SK-N-SH (cell line): ENCODE results near the gene CCNY. TPM values are rescaled to one million over a fixed set of nuclear protein-coding genes. Genes with fewer than 3 reads are reported as not detected.

ENCODE experiments used
- CTCF ChIA-PET: fragments of 300-600, 350-600 bp; formaldehyde crosslinking; extraction: SDS; loops from one replicate; lab custom pipeline; 2021; lab: Yijun Ruan, JAX
- POLR2A ChIA-PET: fragments of 350-600 bp; sonication (Branson Sonifier 250); formaldehyde crosslinking; extraction: SDS; loops from one replicate; lab custom pipeline; 2020; ENCODE audit warnings: antibody characterized with exemption, inconsistent platforms; lab: Yijun Ruan, JAX
- DNase-seq: peaks from one replicate; pipeline ENCODE4 v3.0.0; 2012
- H2AFZ ChIP-seq: fragments of 200-600 bp; sonication (generic); 2 replicates; pipeline ENCODE4 v1.8.1; 2016; ENCODE audit warnings: antibody characterized with exemption, mild to moderate bottlenecking, low read depth
- H3F3A ChIP-seq: fragments of 200-600 bp; sonication (generic); replicated peaks from 2 replicates; pipeline ENCODE3; 2016; ENCODE audit warnings: antibody characterized with exemption, mild to moderate bottlenecking; ENCODE audit not compliant: insufficient read depth
- H3K27ac ChIP-seq, 2 experiments: fragments of 200-500 bp in 1 of 2; fragments of 200-600 bp in 1 of 2; sonication (Bioruptor generic) in 1 of 2; sonication (generic), shearing (Covaris generic) in 1 of 2; 2 replicates each; pipeline versions ENCODE4 v1.5.1 to v1.6.1; 2014 to 2016; ENCODE audit warnings: low read depth in 2 of 2, inconsistent platforms in 1 of 2, low read length in 1 of 2, mild to moderate bottlenecking in 1 of 2, mixed read lengths in 1 of 2
- H3K27me3 ChIP-seq: fragments of 200-600 bp; sonication (generic), shearing (Covaris generic); 2 replicates; pipeline ENCODE4 v1.6.1; 2016; ENCODE audit warnings: mixed run types; ENCODE audit not compliant: insufficient read depth
- H3K36me3 ChIP-seq, 2 experiments: fragments of 200-500 bp in 1 of 2; fragments of 200-600 bp in 1 of 2; sonication (Bioruptor generic) in 1 of 2; sonication (generic) in 1 of 2; replicated peaks in 1 of 2; 2 replicates each; pipeline versions ENCODE3 to v1.5.1; 2014 to 2016; ENCODE audit warnings: low read length in 1 of 2, mild to moderate bottlenecking in 1 of 2; ENCODE audit not compliant: insufficient read depth in 2 of 2, control insufficient read depth in 1 of 2
- H3K4me1 ChIP-seq, 2 experiments: fragments of 200-500 bp in 1 of 2; fragments of 200-600 bp in 1 of 2; sonication (Bioruptor generic) in 1 of 2; sonication (generic), shearing (Covaris generic) in 1 of 2; 2 replicates each; pipeline versions ENCODE4 v1.5.1 to v1.6.1; 2014 to 2016; ENCODE audit warnings: low read depth in 1 of 2, low read length in 1 of 2, mixed run types in 1 of 2; ENCODE audit not compliant: insufficient read depth in 2 of 2, control insufficient read depth in 1 of 2
- H3K4me2 ChIP-seq: fragments of 200-600 bp; sonication (generic), shearing (Covaris generic); 2 replicates; pipeline ENCODE4 v1.6.1; 2017; ENCODE audit warnings: mixed run types
- H3K4me3 ChIP-seq, 2 experiments: fragments of 200-500 bp in 1 of 2; fragments of 200-600 bp in 1 of 2; sonication (Bioruptor generic) in 1 of 2; sonication (generic), shearing (Covaris generic) in 1 of 2; 2 replicates each; pipeline versions ENCODE4 v1.5.1 to v1.8.1; 2014 to 2016; ENCODE audit warnings: low read depth in 2 of 2, inconsistent platforms in 1 of 2, low read length in 1 of 2, mild to moderate bottlenecking in 1 of 2, mixed read lengths in 1 of 2, moderate library complexity in 1 of 2
- H3K79me2 ChIP-seq: fragments of 200-600 bp; sonication (generic); 2 replicates; pipeline ENCODE4 v1.8.1; 2017; ENCODE audit warnings: mild to moderate bottlenecking; ENCODE audit not compliant: insufficient read depth
- H3K9ac ChIP-seq: fragments of 200-600 bp; sonication (generic); 2 replicates; pipeline ENCODE4 v1.6.1; 2017; ENCODE audit warnings: mixed run types
- H3K9me2 ChIP-seq: fragments of 200-600 bp; sonication (generic); 2 replicates; pipeline ENCODE4 v1.6.1; 2017; ENCODE audit warnings: mixed run types
- H3K9me3 ChIP-seq: fragments of 200-600 bp; sonication (generic); 2 replicates; pipeline ENCODE4 v1.6.1; 2017; ENCODE audit warnings: mixed run types, mild to moderate bottlenecking, moderate library complexity
- H4K20me1 ChIP-seq: fragments of 200-600 bp; sonication (generic); 2 replicates; pipeline ENCODE4 v1.6.1; 2017; ENCODE audit warnings: mild to moderate bottlenecking, mixed run types; ENCODE audit not compliant: insufficient read depth
- CHD2 ChIP-seq: fragments of 150-350 bp; IDR thresholded peaks from 2 replicates; pipeline ENCODE4 v1.6.1; 2018; ENCODE audit warnings: low read length; ENCODE audit not compliant: partially characterized antibody
- ELF1 ChIP-seq: IDR thresholded peaks from 2 replicates; pipeline ENCODE4 v1.4.0; 2012
- FOSL2 ChIP-seq: IDR thresholded peaks from 2 replicates; pipeline ENCODE4 v1.4.0; 2012; ENCODE audit warnings: low read depth, mild to moderate bottlenecking, moderate library complexity, borderline replicate concordance
- FOXJ3 ChIP-seq: sonication (generic); formaldehyde crosslinking; IDR thresholded peaks from 2 replicates; pipeline ENCODE4 v1.5.1; 2020; ENCODE audit warnings: mild to moderate bottlenecking, missing genetic modification reagents
- FOXM1 ChIP-seq: IDR thresholded peaks from 2 replicates; pipeline ENCODE4 v1.4.0; 2012; ENCODE audit warnings: low read depth, mild to moderate bottlenecking
- GABPA ChIP-seq: IDR thresholded peaks from 2 replicates; pipeline ENCODE4 v1.4.0; 2012; ENCODE audit warnings: low read depth, mild to moderate bottlenecking
- MXI1 ChIP-seq: IDR thresholded peaks from 2 replicates; pipeline ENCODE4 v1.6.1; 2012; ENCODE audit warnings: mild to moderate bottlenecking, low read depth, low read length, improper control_type of control experiment
- NFIC ChIP-seq: IDR thresholded peaks from 2 replicates; pipeline ENCODE4 v1.4.0; 2012; ENCODE audit warnings: borderline replicate concordance
- RAD21 ChIP-seq: IDR thresholded peaks from 2 replicates; pipeline ENCODE4 v1.6.1; 2012; ENCODE audit warnings: mild to moderate bottlenecking, low read length
- SMC3 ChIP-seq: IDR thresholded peaks from 2 replicates; pipeline ENCODE4 v1.6.1; 2012; ENCODE audit warnings: low read depth, low read length, improper control_type of control experiment
- TAF1 ChIP-seq: IDR thresholded peaks from 2 replicates; pipeline ENCODE4 v1.6.1; 2012; ENCODE audit warnings: low read depth, mild to moderate bottlenecking, low read length, moderate library complexity, borderline replicate concordance
- TCF12 ChIP-seq: IDR thresholded peaks from 2 replicates; pipeline ENCODE4 v1.4.0; 2012
- TEAD4 ChIP-seq: IDR thresholded peaks from 2 replicates; pipeline ENCODE4 v1.4.0; 2012; ENCODE audit warnings: mild to moderate bottlenecking, borderline replicate concordance; ENCODE audit not compliant: insufficient read depth
- WGBS: methylation state at CpG from one replicate; pipeline ENCODE4 v1.1.6; 2017; ENCODE audit warnings: low lambda C conversion rate; 5-methylcytosine and 5-hydroxymethylcytosine counted together
- polyA plus RNA-seq, 3 experiments: library from polyadenylated mRNA; depleted of rRNA; stranded (reverse); fragments of >200 nt; gene quantifications; 2 replicates each; pipeline ENCODE4 v1.2.3, GENCODE V29; 2012
- TF ChIP-seq, protein P1 (sequence below): fragments of 150-350 bp; IDR thresholded peaks from 2 replicates; pipeline ENCODE4 v1.6.1; 2016; ENCODE audit warnings: mild to moderate bottlenecking, low read depth, low read length
- TF ChIP-seq, protein P2 (sequence below): fragments of 150-350 bp; IDR thresholded peaks from 2 replicates; pipeline ENCODE4 v1.6.1; 2017; ENCODE audit warnings: antibody characterized with exemption, low read length, low read depth, borderline replicate concordance
- TF ChIP-seq, protein P3 (sequence below): IDR thresholded peaks from 2 replicates; pipeline ENCODE4 v1.4.0; 2012; ENCODE audit warnings: low read depth
- TF ChIP-seq, protein P4 (sequence below): IDR thresholded peaks from 2 replicates; pipeline ENCODE4 v1.4.0; 2012; ENCODE audit warnings: low read depth, borderline replicate concordance
- TF ChIP-seq, protein P5 (sequence below): IDR thresholded peaks from 2 replicates; pipeline ENCODE4 v1.4.0; 2012; ENCODE audit warnings: low read depth, borderline replicate concordance
- TF ChIP-seq, protein P6 (sequence below): IDR thresholded peaks from 2 replicates; pipeline ENCODE4; 2012
- TF ChIP-seq, protein P7 (sequence below): fragments of 200-600 bp; sonication (generic); IDR thresholded peaks from 2 replicates; pipeline ENCODE4 v1.6.1; 2017; ENCODE audit warnings: antibody characterized with exemption, mild to moderate bottlenecking, moderate library complexity
- TF ChIP-seq, protein P8 (sequence below): IDR thresholded peaks from 2 replicates; pipeline ENCODE4 v1.6.1; 2012; ENCODE audit warnings: mild to moderate bottlenecking, low read depth, low read length, moderate library complexity

Gene CCNY
- polyA plus RNA-seq, 1 of the 3 experiments (the other 2 are of a cell fraction) = 29.4 TPM

DNA sequence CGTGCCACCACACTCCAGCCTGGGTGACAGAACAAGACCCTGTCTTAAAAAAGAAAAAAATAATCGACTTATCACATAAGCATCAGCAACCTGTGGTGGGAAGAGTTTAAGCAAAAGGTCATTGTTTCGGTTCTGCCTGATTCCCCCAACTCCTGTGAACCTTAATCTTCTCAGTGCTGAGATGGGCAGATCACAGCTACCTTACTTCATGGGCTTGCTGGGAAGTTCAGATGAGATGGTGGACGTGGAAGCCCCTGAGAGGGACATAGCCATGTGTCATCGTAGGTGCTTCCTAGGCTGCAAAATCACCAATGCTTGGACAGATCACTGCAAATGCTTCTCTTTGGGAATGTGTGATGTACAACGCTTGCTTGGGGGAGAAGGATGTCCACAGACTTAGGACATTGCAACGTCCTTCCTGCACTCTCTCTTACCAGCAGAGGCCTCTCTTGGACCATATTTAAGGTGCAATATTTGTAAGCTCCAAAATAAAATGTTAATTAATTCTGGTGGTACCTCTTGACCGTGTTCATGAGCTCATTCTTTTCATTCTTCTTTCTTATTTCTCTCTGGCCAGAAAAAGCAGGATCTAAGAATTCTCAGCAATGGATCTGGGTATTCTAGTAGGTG is 277.4 kb downstream of the CCNY start:
- H3K79me2 ChIP-seq = no peaks in the 10 kb centered on the region
- H2AFZ ChIP-seq = no peak overlapping the region
- H3K36me3 ChIP-seq = no peaks in the 10 kb centered on the region
- WGBS = 19% methylated on average over 8 of the region's 8 CpGs
- no peak for DNase-seq
- no peaks in the 10 kb centered on the region for H3K4me1 ChIP-seq
- no peaks in the 10 kb centered on the region for H4K20me1 ChIP-seq
- ChIA-PET CTCF (interaction anchor here (0.8 to 1.8 kb wide), 8 partner anchors 9 to 1267 kb away, joined by 3 to 6 read pairs (median 3); no protein-coding TSS in a partner anchor), POLR2A (no interaction called here)
- no peak overlapping the region for H3K4me2 ChIP-seq
- no peak overlapping the region for H3K27ac ChIP-seq
- no peaks in the 10 kb centered on the region for H3K9me3 ChIP-seq
- H3F3A ChIP-seq = no peaks in the 10 kb centered on the region
- H3K27me3 ChIP-seq = peaks cover 13% of the 10 kb centered on the region
- no peak overlapping the region for H3K4me3 ChIP-seq
- no peak overlapping the region for H3K9ac ChIP-seq
- H3K9me2 ChIP-seq = no peaks in the 10 kb centered on the region
- TF ChIP-seq, protein P1, sequence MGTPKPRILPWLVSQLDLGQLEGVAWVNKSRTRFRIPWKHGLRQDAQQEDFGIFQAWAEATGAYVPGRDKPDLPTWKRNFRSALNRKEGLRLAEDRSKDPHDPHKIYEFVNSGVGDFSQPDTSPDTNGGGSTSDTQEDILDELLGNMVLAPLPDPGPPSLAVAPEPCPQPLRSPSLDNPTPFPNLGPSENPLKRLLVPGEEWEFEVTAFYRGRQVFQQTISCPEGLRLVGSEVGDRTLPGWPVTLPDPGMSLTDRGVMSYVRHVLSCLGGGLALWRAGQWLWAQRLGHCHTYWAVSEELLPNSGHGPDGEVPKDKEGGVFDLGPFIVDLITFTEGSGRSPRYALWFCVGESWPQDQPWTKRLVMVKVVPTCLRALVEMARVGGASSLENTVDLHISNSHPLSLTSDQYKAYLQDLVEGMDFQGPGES = no peak
- TF ChIP-seq, protein P2, sequence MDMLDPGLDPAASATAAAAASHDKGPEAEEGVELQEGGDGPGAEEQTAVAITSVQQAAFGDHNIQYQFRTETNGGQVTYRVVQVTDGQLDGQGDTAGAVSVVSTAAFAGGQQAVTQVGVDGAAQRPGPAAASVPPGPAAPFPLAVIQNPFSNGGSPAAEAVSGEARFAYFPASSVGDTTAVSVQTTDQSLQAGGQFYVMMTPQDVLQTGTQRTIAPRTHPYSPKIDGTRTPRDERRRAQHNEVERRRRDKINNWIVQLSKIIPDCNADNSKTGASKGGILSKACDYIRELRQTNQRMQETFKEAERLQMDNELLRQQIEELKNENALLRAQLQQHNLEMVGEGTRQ = no peak
- TF ChIP-seq ELF1 = no peak
- TF ChIP-seq TAF1 = no peak
- TF ChIP-seq GABPA = no peak
- TF ChIP-seq, protein P3, sequence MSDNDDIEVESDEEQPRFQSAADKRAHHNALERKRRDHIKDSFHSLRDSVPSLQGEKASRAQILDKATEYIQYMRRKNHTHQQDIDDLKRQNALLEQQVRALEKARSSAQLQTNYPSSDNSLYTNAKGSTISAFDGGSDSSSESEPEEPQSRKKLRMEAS = no peak
- TF ChIP-seq FOXJ3 (CRISPR knock-in tag) = no peak
- TF ChIP-seq FOXM1 = no peak
- no peak for TF ChIP-seq MXI1
- TF ChIP-seq, protein P4, sequence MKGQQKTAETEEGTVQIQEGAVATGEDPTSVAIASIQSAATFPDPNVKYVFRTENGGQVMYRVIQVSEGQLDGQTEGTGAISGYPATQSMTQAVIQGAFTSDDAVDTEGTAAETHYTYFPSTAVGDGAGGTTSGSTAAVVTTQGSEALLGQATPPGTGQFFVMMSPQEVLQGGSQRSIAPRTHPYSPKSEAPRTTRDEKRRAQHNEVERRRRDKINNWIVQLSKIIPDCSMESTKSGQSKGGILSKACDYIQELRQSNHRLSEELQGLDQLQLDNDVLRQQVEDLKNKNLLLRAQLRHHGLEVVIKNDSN = no peak
- TF ChIP-seq, protein P5, sequence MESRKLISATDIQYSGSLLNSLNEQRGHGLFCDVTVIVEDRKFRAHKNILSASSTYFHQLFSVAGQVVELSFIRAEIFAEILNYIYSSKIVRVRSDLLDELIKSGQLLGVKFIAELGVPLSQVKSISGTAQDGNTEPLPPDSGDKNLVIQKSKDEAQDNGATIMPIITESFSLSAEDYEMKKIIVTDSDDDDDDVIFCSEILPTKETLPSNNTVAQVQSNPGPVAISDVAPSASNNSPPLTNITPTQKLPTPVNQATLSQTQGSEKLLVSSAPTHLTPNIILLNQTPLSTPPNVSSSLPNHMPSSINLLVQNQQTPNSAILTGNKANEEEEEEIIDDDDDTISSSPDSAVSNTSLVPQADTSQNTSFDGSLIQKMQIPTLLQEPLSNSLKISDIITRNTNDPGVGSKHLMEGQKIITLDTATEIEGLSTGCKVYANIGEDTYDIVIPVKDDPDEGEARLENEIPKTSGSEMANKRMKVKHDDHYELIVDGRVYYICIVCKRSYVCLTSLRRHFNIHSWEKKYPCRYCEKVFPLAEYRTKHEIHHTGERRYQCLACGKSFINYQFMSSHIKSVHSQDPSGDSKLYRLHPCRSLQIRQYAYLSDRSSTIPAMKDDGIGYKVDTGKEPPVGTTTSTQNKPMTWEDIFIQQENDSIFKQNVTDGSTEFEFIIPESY = no peak
- TF ChIP-seq, protein P6, sequence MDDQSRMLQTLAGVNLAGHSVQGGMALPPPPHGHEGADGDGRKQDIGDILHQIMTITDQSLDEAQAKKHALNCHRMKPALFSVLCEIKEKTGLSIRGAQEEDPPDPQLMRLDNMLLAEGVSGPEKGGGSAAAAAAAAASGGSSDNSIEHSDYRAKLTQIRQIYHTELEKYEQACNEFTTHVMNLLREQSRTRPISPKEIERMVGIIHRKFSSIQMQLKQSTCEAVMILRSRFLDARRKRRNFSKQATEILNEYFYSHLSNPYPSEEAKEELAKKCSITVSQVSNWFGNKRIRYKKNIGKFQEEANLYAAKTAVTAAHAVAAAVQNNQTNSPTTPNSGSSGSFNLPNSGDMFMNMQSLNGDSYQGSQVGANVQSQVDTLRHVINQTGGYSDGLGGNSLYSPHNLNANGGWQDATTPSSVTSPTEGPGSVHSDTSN = no peak
- TF ChIP-seq FOSL2 = no peak
- TF ChIP-seq, protein P7, sequence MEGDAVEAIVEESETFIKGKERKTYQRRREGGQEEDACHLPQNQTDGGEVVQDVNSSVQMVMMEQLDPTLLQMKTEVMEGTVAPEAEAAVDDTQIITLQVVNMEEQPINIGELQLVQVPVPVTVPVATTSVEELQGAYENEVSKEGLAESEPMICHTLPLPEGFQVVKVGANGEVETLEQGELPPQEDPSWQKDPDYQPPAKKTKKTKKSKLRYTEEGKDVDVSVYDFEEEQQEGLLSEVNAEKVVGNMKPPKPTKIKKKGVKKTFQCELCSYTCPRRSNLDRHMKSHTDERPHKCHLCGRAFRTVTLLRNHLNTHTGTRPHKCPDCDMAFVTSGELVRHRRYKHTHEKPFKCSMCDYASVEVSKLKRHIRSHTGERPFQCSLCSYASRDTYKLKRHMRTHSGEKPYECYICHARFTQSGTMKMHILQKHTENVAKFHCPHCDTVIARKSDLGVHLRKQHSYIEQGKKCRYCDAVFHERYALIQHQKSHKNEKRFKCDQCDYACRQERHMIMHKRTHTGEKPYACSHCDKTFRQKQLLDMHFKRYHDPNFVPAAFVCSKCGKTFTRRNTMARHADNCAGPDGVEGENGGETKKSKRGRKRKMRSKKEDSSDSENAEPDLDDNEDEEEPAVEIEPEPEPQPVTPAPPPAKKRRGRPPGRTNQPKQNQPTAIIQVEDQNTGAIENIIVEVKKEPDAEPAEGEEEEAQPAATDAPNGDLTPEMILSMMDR = peak; percentile 67
- no peak for TF ChIP-seq TEAD4
- 0 out of 2 replicates have a peak, but pooled peaks have one; percentile 25 for TF ChIP-seq SMC3
- TF ChIP-seq TCF12 = no peak
- TF ChIP-seq RAD21 = peak; percentile 45
- TF ChIP-seq, protein P8, sequence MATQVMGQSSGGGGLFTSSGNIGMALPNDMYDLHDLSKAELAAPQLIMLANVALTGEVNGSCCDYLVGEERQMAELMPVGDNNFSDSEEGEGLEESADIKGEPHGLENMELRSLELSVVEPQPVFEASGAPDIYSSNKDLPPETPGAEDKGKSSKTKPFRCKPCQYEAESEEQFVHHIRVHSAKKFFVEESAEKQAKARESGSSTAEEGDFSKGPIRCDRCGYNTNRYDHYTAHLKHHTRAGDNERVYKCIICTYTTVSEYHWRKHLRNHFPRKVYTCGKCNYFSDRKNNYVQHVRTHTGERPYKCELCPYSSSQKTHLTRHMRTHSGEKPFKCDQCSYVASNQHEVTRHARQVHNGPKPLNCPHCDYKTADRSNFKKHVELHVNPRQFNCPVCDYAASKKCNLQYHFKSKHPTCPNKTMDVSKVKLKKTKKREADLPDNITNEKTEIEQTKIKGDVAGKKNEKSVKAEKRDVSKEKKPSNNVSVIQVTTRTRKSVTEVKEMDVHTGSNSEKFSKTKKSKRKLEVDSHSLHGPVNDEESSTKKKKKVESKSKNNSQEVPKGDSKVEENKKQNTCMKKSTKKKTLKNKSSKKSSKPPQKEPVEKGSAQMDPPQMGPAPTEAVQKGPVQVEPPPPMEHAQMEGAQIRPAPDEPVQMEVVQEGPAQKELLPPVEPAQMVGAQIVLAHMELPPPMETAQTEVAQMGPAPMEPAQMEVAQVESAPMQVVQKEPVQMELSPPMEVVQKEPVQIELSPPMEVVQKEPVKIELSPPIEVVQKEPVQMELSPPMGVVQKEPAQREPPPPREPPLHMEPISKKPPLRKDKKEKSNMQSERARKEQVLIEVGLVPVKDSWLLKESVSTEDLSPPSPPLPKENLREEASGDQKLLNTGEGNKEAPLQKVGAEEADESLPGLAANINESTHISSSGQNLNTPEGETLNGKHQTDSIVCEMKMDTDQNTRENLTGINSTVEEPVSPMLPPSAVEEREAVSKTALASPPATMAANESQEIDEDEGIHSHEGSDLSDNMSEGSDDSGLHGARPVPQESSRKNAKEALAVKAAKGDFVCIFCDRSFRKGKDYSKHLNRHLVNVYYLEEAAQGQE = no peak
- TF ChIP-seq CHD2 = no peak
- TF ChIP-seq NFIC = no peak
